Stimulated activated CD4-positive, alpha-beta T cell treated with anti-CD3 and anti-CD28 coated beads, Interleukin-1b, Interleukin-23, amount 100 ng/mL, for 24 hours (primary cell): Measurements from ENCODE around the gene ARFGEF2.
"Not testable (repeated sequence)": the region's sequence is repeated elsewhere in the genome, so short reads cannot be mapped to it uniquely, and the experiment has no call there.

ENCODE experiments used
- DNase-seq, 4 experiments: peaks; one replicate each; pipeline ENCODE4 v3.0.0-alpha.2; 2020; ENCODE audit warnings: low read depth in 4 of 4, low spot score in 1 of 4

The ARFGEF2 gene

DNA sequence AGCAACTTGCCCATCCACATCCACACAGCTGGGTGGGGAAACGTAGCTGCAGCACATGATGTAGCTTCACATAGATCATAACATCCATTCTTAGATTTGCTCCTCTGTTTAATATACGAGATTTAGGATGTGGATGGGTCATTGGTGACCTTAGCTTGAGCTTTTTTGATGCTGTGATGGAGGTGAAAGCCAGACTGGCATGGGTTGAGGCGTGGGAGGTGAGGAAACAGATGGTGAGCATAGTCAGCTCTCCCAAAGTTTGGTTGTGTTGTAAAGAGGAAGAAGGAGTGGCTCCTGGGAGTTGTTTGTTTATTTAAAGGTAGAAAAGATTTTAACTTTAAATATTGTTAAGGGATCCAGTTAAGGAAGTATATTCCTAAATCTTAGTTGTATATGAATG, 5.3 kb downstream of the ARFGEF2 start:
- no peak for DNase-seq

- no peak for DNase-seq
Measured at GRCh38 chr20:48928832-48929725, 7.6 kb downstream of the ARFGEF2 start.

DNA sequence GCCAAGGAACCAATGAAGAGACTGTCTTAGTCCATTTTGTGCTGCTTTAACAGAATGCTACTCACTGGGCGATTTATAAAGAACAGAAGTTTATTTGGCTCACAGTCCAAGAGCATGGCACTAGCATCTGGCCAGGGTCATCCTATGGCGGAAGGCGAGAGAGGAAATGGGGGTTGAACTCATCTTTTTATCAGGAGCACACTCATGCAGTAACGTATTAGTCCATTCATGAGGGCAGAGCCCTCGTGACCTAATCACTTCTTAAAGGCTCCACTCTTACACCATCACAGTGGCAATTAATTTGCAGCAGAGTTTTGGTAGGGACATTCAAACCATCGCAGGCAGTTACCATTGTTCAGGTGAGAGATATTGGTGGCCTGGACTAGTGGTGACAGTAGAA, 8.5 kb downstream of the ARFGEF2 start:
- DNase-seq: no peak

DNA sequence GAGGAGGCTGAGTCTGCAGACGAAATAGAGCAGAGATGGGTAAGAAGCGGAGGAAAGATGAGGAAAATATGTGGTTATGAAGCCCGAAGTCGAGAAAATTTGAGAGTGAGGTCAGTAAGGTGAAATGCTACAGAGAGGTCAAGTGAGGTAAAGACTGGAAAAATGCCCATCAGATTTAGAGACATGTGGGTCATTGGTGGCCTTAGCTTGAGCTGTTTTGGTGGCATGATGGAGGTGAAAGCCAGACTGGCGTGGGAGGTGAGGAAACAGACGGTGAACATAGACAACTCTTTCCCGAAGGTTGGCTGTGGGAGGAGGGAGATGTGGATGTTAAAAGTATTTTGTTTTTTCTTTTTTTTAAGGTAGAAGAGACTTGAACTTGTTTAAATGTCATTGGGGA, 9.4 kb downstream of the ARFGEF2 start:
- no peak for DNase-seq

- DNase-seq: no peak
Measured at GRCh38 chr20:48931527-48932374, 10.2 kb downstream of the ARFGEF2 start.

DNA sequence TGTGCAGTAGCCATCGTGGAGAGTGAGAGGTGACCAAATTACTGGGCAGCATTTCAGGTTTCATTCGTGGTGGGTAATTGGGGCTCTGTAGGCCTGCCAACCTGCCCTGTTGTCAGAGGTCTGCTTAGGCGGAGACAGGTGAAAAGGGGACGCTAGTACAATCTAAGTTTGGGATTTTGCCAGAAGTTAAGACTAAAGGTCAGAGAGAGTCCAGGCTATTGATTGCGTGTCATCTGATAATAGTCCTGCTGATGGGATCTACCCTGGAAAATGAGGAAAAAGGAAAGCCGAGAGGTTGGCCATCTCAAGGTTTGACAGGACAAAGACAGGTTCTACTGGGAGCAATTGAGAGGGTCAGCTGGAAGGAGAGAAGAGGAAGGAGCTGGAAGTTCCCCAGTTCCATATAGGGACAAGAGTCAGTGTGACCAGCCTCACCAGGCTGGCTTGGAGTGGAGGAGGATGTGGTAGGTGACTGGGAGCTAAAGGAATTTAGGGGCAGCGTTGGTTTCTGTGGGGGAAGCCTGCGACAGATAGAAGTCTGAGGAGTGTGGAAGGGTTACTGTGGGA, 10.9 kb downstream of the ARFGEF2 start:
- DNase-seq: no peak

DNA sequence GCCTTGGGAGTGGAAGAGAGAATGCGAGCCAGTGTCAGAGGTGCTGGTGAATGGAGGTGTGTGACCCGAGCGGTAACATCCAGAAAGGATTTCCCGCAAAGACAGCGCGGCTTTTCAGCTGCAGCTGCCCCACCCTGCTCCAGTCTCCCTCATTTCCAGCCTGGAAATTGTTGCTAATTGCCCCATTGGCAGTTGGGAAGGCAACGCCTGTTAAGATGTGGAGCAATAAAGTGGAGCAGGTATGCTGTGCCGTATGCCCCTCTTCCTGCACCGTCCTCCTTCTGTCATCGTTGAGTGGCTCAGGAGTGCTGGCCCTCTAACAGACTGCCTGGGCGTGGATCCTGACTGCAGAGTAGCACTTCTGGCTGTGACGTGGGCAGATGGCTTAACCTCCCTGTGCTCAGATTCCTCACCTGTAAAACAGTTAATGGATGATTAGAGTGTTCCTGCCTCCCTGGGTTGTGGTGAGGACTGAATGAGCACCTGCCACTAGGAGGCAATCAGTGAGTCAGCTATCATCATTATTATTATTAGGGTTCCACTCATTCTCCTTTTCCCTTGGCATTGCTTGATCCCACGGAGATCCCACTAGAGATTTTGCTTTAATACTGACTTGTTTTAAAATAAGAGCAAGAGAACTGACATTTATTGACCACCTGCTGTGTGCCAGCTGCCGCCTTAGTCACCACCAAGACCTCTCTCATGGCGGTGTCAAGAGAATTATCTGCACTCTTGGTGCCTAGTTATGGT, 11.7 kb downstream of the ARFGEF2 start:
- DNase-seq: no peak

- DNase-seq: not testable (repeated sequence)
Measured at GRCh38 chr20:48934273-48934877, 12.9 kb downstream of the ARFGEF2 start.

- not testable (repeated sequence) for DNase-seq
Measured at GRCh38 chr20:48934966-48935365, 13.5 kb downstream of the ARFGEF2 start.

- DNase-seq: not testable (repeated sequence)
Measured at GRCh38 chr20:48936178-48936577, 14.7 kb downstream of the ARFGEF2 start.

DNA sequence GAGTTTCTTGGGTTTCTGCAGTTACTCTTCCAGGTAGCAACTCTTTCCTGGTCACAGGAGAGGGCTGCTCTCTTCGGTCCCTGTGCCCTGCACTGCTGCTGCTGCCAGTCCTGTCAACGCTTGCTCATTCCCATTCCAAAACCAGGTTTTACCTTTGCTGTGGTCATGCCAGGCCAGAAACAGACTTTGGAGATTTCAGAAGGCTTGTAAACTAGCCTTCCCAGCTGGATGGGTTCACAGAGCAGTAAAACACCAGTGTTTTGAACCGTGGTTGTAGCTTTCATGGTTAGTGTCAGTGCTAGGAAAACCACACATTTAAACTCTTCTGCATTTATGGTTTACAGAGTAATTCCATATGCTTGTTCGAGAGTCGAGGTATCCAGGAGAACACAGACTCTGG, 16.2 kb downstream of the ARFGEF2 start:
- no peak for DNase-seq

DNA sequence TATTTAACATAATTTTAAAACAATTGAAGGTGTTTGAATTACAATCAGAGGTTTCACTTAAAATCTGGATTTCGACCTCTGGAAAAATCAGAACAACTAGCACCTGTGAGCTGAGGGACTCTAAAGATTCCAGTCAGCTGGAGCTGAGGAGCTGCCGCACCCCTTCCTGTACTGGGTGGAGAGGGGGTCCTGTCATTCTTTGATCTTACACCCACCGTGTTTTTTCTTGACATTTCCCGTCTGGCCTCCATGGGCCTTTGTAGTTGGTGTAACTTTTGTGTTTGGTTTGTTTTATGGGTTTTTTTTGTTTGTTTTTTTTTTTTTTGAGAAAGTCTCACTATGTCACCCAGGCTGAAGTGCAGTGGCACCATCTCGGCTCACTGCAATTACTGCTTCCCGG, 17.2 kb downstream of the ARFGEF2 start:
- no peak for DNase-seq

DNA sequence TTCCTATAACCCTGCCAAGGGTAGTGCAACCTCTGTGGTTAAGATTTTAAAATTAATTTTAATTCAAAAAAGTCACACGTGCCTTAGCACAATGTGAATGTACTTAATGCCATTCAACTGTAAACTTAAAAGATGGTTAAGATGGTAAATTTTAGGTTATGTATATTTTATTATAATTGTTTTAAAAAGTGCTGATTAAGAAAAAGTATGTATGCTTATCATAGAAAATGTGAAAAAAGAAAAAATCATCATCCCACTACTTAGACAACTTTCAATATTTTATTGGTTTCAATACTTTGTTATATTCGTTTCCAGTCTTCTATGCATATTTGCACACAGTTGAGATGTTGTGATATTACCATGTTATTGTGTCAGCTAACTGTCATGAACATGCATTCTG, 18.7 kb downstream of the ARFGEF2 start:
- no peak for DNase-seq

DNA sequence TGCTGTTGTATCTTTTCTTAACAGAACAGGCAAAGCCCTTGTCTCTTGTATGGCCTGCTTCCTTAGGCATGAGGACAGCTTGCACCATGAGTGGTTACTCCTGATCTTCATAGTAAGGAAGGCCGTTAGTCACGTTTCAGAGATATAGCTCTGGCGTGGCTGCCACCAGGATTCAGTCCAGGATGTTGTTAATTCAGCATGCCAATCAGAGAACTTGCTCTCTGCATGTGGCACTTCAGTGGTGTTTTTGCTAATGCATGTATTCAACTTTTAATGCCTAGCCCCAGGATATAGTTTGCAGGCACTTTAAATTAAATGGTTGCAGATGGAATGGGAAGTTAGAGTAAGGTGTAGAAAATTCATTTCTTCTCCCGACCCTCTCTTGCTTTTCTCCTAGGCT, 20.0 kb downstream of the ARFGEF2 start:
- DNase-seq: no peak

DNA sequence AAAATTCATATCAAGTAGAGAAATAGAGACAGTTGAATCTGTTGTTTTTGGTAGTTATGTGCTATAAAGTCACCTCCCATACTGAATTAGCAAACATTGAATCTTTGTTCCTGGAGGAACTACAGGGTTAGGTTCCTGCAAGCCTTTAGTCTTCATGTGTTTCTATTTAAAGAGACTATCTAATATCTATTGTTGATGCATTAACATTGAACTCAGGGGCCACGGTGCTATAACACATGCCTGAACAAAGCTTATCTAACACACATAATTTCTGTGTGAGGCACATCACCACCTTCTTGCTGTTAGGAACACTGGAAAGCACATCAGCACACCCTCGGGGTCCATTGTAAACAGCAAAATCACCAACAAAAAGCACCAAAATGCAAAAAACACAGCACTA, 21.2 kb downstream of the ARFGEF2 start:
- no peak for DNase-seq

DNA sequence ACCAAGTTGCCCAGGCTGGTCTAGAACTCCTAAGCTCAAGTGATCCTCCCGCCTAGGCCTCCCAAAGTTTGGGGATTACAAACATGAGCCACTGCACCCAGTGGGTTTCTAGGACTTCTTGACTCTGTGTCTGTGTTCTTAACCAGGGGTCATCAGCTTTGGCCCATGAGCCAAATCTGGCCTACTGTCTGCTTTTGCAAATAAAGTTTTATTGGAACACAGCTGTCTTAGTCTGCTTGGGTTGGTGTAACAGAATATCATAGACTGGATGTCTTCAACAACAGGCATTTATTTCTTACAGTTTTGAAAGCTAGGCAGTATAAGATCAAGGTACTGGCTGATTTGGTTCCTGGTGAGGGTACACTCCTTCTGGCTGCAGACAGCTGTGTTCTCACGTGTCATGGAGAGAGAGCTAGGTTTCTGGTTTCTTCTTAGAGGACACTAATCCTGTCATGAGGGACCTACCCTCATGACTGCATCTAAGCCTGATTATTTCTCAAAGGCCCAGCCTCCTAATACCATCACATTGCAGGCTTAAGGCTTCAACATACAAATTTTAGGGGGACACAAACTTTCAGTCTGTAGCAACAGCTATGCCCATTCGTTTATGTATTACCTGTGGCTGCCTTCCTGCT, 23.3 kb downstream of the ARFGEF2 start:
- no peak for DNase-seq

DNA sequence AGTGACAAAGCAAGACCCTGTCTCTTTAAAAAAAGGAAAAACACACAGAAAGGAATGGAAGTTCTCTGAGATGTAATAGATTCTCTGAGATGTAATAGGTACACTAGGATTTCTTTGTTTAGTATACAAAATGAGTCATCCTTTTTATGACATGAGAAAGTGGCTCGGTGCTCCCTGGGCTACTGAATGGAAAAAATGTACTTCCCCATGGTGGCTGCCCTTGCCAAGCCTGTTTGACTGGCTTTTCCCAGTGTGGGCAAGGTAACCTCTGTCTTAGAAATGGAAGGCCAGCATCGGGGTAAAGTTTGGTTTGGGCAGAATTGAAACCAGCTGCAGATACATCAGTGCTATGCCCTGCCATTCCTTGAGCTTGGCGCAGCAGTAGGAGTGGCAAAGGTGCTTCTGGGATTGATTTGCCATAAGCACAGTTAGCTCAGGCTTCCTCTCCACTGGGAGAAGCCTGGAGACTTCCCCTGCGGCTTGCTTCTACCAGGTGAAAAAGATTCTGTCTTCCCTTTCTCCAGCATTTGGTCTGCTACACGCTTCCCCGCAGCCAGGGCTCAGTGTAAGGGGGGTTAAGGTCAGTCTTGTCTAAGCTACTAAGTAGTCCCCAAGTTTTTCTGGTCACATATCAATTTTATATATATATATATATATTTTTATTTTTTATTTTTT, 24.5 kb downstream of the ARFGEF2 start:
- DNase-seq: no peak

GRCh38 chr20:48948612-48949011, 27.1 kb downstream of the ARFGEF2 start:
- no peak for DNase-seq

DNA sequence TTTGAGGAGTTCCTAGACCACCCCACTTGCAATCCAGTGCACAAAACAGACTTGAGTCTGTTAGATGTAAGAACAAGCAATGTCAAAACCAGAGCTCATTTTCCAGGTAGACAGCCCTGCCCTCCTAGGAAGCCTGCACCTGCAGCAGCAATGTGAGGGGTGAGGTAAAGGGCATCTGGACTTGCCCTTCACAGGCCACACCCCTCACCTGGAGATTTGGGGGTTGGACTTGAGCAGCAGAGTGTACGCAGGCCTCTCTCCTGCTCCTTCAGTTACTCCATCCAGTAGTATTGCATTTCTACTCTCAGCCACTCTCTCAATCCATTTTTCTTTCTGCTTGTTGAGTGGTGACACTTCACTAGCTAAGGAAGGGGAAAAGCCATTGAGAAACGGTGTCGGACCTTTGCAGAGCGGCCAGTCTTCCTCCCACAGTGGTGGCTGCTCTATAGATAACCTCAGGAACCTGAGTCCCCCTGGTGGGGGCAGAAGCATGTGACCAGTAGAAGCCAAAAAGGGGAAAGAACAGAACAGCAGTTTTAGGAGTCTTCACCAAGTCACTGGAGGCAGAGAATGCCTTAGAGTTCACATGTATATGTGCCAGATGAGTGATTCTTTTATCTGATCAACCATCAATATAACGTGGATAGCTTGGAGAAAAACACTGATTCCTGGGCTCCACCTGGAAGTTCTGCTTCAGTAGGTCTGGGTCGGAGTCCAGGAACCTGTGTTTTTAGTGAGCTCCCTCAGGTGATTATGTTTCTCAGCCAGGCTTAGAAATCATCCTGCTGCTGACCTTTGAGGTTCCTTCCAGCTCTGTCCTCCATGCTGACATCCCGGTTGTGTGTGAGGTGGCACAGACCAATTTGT, 28.0 kb downstream of the ARFGEF2 start:
- DNase-seq: no peak
